GM15510 (cell line): ENCODE measurements around the gene CDH13.

ENCODE experiments used
- POLR2A ChIP-seq: IDR thresholded peaks from 3 replicates; pipeline ENCODE4 v1.6.1; 2011; ENCODE audit warnings: borderline replicate concordance; ENCODE audit not compliant: insufficient read length; ENCODE audit errors: extremely low read depth

CDH13 gene

DNA sequence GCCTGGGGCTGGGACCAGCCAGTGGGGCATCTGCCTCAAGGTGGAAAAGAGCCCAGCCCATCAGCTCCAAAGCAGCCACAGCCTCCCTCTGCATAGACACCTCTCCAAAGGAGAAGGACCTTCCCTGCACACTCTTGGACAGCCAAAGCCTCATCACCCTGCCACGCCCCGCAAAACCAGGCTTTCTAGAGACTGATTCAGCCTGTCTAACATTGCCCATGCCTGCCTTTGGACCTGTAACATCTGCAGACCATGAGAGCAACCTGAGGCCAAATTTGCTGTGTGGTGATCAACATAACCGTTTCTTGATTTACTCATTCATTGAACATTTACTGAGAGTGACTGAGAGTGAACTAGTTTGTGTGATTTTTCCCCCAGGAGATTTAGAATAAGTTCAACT lies 961.3 kb downstream of the CDH13 start:
- no peak for TF ChIP-seq POLR2A

DNA sequence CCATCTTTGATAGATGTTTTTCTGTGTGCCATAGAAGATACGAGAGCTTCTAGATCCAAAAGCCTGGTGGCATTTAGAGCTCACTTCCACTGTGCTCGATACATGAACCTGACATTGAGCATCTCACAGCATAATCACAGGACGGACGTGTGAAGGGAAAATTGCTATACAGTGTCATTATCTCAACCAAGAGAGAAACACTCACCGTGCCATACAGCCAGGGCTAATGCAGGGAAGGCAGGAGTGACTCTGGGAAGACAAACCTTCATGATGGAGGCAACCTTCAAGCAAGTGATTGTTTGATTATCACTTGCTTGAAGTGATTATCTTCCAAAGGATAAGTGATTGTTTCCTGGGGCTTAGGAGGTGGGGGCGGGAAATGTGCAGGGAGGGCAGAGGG lies 962.8 kb downstream of the CDH13 start:
- TF ChIP-seq POLR2A = no peak

DNA sequence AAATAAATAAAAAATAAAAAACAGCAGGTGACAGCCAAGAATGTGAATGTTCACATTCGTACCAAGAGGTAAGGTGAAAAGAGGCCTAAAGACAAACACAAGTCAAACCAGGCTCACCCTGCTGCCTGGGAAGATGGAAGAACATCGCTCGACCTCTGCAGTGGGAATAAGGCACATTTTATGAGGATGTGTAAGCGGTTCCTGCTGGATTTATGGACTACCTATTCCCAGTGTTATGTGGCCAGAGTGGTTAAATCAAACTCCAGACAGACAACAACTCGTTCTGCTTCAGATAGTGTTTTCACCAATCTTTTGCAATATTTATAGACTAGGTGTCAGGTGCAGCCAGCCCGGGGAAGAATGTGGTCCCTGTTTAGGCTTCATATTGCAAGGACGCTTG lies 966.0 kb downstream of the CDH13 start:
- TF ChIP-seq POLR2A = no peak

DNA sequence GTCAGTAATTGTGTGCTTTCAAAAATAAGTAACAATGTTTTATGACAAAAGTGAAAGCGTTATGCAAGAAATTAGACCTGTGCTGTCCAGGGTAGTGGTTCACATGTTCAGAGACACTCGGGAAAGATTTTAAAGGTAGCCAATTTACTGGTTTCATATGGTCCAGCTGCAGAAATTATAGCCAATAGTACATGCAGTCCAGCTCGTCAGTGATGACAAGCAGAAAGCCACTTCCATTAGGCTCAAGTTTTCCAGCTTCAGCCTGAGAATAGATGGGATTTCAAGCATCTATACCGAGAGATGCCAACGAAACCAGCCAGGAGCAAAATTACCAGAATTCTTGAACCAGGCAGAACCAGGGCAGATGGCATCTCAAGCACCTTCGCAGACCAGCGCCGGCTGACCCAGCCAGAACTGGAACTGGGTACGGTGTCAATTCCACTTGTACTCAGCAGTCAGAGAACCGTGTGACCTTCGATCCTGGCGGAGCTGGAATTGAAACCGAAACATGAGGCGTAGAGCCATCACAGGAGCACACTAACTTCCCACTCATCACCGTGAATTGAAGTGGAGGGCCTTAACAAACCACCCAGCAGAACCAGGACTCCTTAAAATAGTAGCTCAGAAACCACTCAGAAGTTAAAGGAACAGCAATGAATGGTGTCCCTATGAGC lies 973.2 kb downstream of the CDH13 start:
- TF ChIP-seq POLR2A = no peak

DNA sequence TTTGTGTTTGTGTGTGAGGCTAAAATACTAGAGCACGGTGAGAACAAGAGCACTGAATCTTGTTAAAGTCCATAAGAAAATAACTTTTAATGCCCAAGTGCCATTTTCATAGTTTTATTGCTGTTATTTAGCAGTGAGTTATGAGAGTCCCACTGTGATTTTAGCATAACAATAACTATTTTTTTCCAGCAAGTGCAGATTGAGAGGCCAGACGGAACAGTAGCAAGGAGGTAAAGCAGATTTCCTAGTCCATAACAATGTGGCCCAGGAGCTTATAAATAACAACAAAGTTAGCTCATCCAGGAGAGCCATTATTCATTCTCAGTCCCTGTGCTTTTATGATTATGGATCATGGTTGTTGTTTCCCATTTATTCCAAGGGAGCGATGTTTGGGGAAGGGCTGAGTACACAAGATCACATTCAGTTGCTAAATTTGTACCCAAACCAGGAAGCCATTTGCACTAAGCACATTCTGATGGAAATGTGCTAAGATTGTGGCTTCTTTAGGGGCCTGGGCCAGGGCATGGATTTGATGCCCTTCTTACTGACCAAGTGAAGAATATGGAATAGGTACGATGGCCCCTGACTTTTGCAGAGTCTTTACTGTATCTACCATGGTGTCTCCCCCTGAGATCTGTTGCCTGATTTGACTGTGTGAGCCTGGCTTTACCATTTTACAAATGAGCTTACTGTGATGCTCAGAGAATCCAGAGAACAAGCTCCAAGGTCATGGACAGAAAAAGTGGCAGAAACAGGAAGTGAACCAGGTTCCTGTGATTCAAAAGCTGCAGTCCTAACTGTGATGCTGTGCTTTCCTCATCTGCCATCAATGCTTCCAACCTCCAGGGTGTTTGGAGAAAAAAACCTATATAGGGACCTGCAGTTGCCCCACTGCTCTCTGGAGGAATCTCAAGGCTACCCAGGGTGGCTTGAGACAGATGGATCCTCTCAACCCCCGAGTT lies 976.3 kb downstream of the CDH13 start:
- TF ChIP-seq POLR2A = no peak

DNA sequence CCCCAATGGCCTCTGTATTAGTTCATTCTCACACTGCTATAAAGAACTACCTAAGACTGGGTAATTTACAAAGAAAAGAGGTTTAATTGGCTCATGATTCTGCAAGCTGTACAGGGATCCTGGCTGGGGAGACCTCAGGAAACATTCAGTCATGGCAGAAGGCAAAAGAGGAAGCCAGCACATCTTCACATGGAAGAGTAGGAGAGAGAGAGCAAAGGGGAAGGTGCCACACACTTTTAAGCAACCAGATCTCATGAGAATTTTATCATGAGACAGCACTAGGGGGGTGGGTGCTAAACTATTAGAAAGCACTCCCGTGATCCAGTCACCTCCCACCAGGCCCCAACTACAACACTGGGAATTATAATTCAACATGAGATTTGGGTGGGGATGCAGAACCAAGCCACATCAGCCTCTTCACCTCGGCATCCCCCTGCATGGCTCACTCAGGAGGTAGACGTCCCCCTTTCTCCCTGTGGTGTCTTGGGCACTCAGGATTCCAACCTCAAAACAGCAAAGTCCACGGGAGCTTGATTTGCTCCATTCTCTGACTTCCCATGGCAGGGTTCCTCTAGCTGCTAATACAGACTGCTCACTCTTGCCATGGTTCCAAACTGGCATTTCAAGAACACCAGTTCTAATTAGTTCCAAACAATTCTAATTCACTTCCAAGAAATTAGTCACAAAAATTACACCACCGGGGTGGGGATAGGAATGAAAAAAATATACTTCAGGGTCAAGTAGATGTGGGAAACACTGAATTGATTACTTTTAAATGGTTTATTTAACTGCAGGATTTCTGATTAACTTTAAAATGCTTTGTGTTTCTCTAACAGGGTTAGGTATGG lies 977.2 kb downstream of the CDH13 start:
- TF ChIP-seq POLR2A = no peak

DNA sequence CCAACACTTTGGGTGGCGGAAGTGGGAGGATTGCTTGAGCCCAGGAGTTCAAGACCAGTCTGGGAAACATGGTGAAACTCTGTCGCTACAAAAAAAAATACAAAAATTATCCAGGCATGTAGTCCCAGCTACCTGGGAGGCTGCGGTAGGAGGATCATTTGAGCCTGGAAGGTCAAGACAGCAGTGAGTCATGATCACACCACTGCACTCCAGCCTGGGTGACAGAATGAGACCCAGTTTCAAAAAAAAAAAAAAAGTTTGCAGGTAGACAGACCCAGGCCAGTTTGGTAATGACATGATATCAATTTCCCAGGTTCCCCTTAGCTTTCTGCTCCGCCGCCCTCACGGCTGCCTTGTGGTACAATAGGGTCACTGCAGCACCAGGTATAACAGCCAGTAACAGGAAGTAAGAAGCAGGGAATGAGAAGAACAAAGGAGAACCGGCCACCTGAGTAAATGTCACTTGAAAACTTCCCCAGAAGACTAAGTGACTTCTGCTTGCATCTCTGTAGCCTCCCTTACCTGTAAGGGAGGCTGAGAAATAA lies 979.8 kb downstream of the CDH13 start:
- no peak for TF ChIP-seq POLR2A

DNA sequence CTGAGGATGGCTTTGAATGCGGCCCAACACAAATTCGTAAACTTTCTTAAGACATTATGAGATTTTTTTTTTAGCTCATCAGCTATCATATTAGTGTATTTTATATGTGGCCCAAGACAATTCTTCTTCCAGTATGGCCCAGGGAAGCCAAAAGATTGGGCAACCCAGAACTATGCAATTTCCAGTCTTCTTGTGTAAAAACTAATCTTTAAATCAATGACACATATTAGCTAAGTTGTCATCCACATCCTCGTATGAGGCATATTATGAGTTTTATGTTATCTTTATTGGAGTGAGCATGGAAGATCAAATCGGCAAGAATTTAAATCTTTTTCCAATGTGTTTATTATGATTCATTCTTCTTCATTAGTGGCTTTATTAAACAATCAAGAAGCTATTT lies 982.4 kb downstream of the CDH13 start:
- no peak for TF ChIP-seq POLR2A

DNA sequence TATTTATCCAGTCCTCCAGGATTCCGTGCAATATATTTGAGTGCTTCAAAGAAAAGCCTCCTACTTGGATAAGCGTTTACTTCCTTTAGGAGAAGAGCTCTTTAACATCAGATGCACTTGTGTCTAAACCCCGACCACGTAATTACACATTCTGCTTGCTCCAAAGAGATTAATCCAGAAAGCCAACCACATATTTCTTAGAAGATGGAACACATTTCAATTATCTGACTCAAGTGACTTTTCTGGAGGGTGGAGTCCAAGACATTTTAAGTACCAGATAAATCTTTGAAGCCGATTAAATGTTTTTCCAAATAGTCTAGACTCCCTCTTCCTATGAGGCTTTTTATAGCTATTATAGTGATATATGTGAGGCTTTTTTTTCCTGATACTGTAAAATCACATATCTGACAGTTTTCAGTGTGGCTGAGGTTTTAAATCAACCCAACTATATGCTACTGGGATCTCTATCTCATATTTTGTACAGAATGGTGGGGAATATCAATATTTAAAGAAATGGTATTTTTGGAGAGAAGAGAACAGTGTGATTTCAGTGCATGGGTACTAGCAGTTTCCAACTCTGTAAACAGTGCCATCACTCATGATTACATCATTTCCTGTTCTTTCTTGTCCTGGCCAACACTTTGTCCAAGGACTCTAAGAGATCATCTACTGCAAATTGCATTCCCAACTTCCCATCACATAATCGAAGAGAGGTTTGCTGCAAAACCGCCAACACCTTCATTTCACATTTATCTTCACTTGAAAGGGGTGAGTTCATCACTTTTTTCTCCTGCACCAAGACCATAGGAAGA lies 988.6 kb downstream of the CDH13 start:
- no peak for TF ChIP-seq POLR2A

DNA sequence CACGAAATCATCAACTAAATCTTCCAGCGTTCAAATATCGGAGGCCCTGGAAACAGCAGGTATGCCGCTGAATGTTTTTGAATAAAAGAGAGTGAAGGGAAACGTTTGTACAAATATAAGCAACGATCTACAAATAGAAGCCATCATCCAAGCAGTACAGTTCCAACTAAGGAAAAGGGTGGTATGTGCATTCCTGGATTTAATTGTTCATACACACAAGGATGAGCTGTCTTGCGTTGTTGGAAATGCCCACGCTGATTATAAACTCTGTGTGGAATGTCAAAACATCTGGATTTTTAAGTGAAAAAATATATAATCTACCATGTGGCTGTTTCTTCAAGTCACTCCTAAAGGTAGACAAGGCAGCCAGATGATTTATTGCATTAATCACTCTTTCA lies 989.2 kb downstream of the CDH13 start:
- no peak for TF ChIP-seq POLR2A

DNA sequence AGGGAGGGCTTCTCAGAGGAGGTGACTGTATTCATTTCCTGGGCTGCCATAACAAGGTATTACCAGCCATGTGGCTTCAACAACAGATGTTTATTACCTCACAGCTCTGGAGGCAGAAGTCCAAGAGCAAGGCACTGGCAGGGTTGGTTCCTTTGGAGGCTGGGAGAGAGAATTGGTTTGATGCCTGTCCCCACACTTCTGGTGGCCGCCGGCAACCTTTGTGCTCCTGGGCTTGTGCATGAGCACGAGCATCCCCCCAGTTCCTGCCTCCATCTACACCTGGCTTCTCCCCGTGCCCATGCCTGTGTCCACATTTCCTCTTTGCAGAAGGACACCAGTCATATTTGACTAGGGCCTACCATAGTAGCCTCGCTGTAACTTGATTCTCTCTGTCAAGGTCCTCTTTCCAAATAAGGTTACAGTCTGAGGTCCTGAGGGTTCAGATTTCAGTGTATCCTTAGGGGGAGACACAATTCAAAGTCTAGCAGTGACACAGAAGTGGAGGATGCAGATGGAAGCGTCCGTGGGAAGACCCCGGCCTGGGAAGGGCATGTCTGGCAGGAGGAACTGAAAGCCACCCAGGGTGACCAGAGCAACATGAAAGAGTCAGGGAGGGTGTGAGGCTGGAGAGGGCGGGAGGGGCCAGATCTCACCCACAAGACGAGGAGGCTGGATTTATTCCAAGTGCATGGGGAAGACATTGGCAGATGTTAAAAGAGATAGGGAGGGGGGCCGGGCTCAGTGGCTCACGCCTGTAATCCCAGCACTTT lies 992.8 kb downstream of the CDH13 start:
- no peak for TF ChIP-seq POLR2A

DNA sequence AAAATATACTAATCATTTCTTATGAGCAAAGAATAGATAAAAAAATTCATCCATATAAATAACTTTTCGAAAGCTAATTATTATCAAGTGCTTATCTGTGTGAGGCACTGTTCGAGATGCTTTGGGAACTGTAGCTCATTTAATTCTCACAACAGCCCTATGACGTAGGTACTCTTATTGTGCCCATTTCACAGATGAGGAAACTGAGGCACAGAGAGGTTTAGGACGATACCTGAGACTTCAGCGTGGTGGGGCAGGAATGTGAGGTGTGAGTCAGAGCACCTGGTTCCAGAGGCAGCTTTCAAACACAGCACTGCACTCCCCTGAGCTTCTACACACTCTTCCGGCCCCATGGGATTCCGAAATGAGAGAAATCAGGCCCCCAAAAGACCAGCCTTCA lies 995.2 kb downstream of the CDH13 start:
- no peak for TF ChIP-seq POLR2A

DNA sequence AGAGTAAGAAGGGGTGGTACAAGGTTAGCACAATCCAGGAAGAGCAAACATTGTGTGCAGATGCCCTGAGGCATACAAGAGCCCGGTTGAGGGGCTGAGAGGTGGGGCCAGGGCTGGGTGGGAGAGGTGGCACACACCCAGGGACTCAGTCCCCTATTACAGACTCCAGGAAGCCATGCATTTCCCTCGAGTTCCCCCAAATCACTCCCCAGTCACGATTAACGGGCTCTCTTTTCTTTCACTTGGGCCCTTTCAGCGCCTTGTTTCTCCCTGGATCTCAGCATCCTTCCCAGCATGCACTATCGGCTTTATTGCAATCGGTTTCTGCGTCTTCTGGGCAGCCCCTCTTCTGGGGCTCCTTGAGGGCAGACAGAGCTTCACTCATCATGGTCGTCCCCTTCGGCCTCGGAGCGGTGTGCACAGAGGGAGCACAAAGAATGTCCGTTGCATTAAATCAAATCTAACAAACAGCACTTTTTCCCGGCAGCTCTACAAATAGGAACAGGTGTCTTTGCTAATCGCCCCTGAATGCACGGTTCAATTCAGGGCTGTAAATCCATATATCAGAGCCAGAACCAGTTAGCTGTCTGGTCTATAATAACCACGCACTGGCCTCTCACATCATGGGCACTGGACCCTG lies 996.4 kb downstream of the CDH13 start:
- no peak for TF ChIP-seq POLR2A
